H1 (cell line): Measurements from ENCODE around the gene VASP. TPM values are rescaled to one million over a fixed set of nuclear protein-coding genes. Genes with fewer than 3 reads are reported as not detected.
A peak's percentile ranks its signal among the peaks of the same experiment; 100 is the strongest.

Source experiments
- CTCF ChIA-PET: fragments of 300-600 bp; sonication (Branson Sonifier 250); formaldehyde crosslinking; loops from one replicate; lab custom pipeline; 2021; ENCODE audit not compliant: partially characterized antibody; lab: Charles Lee
- POLR2A ChIA-PET: fragments of 300-600 bp; sonication (Branson Sonifier 250); formaldehyde crosslinking; loops from one replicate; lab custom pipeline; 2021; ENCODE audit warnings: inconsistent platforms; ENCODE audit not compliant: partially characterized antibody; lab: Charles Lee
- DNase-seq, 2 experiments: peaks; one replicate each; pipeline versions ENCODE4 v3.0.0 to v3.0.0-alpha.2; 2010 to 2022; ENCODE audit warnings: low spot score in 2 of 2, low read depth in 1 of 2, mixed read lengths in 1 of 2
- FAIRE-seq: peaks from 2 replicates; lab custom pipeline; 2011; peaks lifted over from hg19 to GRCh38; lab: Jason Lieb, UNC
- H2AFZ ChIP-seq: 2 replicates; pipeline ENCODE4 v1.8.1; 2012; ENCODE audit warnings: low read length, inconsistent platforms
- H2AK5ac ChIP-seq: 2 replicates; pipeline ENCODE4 v1.6.1; 2013; ENCODE audit warnings: low read depth, low read length
- H2BK120ac ChIP-seq: replicated peaks from 2 replicates; pipeline ENCODE3; 2013; ENCODE audit warnings: low read depth, low read length, inconsistent platforms
- H2BK12ac ChIP-seq: 2 replicates; pipeline ENCODE4 v1.6.1; 2013; ENCODE audit warnings: low read depth, low read length
- H2BK15ac ChIP-seq: 2 replicates; pipeline ENCODE4 v1.6.1; 2013; ENCODE audit warnings: low read length
- H2BK20ac ChIP-seq: 2 replicates; pipeline ENCODE4 v1.6.1; 2013; ENCODE audit warnings: low read length
- H2BK5ac ChIP-seq: 2 replicates; pipeline ENCODE4 v1.6.1; 2013; ENCODE audit warnings: low read depth, low read length
- H3K14ac ChIP-seq: 2 replicates; pipeline ENCODE4 v1.6.1; 2013; ENCODE audit warnings: inconsistent platforms; ENCODE audit not compliant: insufficient read length
- H3K18ac ChIP-seq: 2 replicates; pipeline ENCODE4 v1.6.1; 2013; ENCODE audit warnings: low read length; ENCODE audit errors: extremely low read depth
- H3K23ac ChIP-seq: 2 replicates; pipeline ENCODE4 v1.6.1; 2013; ENCODE audit warnings: inconsistent platforms; ENCODE audit not compliant: insufficient read length
- H3K23me2 ChIP-seq: 2 replicates; pipeline ENCODE4 v1.6.1; 2013; ENCODE audit warnings: low read depth, low read length
- H3K27ac ChIP-seq: 2 replicates; pipeline ENCODE4 v1.6.1; 2011; ENCODE audit warnings: low read depth, low read length, inconsistent platforms
- H3K27me3 ChIP-seq, 4 experiments: replicated peaks in 1 of 4; 1 replicate in 1 of 4; 2 replicates in 3 of 4; pipeline versions ENCODE4 v1.6.1 to v1.8.1; 2011 to 2013; ENCODE audit warnings: low read length in 3 of 4, mild to moderate bottlenecking in 3 of 4, inconsistent platforms in 2 of 4, mixed read lengths in 2 of 4, moderate library complexity in 1 of 4; ENCODE audit not compliant: control insufficient read depth in 3 of 4, insufficient read depth in 3 of 4; ENCODE audit errors: extremely low read depth in 1 of 4
- H3K36me3 ChIP-seq, 4 experiments: 2 replicates each; pipeline versions ENCODE4 v1.6.1 to v1.8.1; 2011 to 2013; ENCODE audit warnings: mild to moderate bottlenecking in 4 of 4, low read length in 3 of 4, moderate library complexity in 2 of 4, control low read depth in 1 of 4, inconsistent platforms in 1 of 4; ENCODE audit not compliant: insufficient read depth in 4 of 4, control insufficient read depth in 2 of 4
- H3K4ac ChIP-seq: replicated peaks from 2 replicates; pipeline ENCODE3; 2013; ENCODE audit warnings: low read length, low read depth, mixed read lengths, inconsistent platforms; ENCODE audit not compliant: insufficient read length
- H3K4me1 ChIP-seq, 4 experiments: replicated peaks in 1 of 4; 1 replicate in 1 of 4; 2 replicates in 3 of 4; pipeline versions ENCODE4 v1.6.1 to v1.8.1; 2011 to 2013; ENCODE audit warnings: low read length in 3 of 4, inconsistent platforms in 2 of 4, mixed read lengths in 1 of 4; ENCODE audit not compliant: insufficient read depth in 4 of 4, control insufficient read depth in 3 of 4
- H3K4me2 ChIP-seq, 2 experiments: 2 replicates each; pipeline versions ENCODE4 v1.6.1 to v1.8.1; 2011 to 2013; ENCODE audit warnings: low read depth in 2 of 2, low read length in 2 of 2, control low read depth in 1 of 2, inconsistent platforms in 1 of 2, mild to moderate bottlenecking in 1 of 2; ENCODE audit not compliant: insufficient read depth in 1 of 2
- H3K4me3 ChIP-seq, 4 experiments: fragments of 200-600, 300-600 bp in 1 of 4; sonication (generic), shearing (Covaris generic), sonication (Bioruptor Twin) in 1 of 4; 2 replicates each; pipeline versions ENCODE4 v1.5.1 to v1.8.1; 2011 to 2016; ENCODE audit warnings: low read length in 4 of 4, low read depth in 3 of 4, control low read depth in 2 of 4, inconsistent platforms in 2 of 4, mild to moderate bottlenecking in 2 of 4, mixed read lengths in 1 of 4, moderate library complexity in 1 of 4; ENCODE audit not compliant: insufficient read depth in 2 of 4; ENCODE audit errors: extremely low read depth in 1 of 4
- H3K56ac ChIP-seq: replicated peaks from 2 replicates; pipeline ENCODE3; 2013; ENCODE audit warnings: low read depth, mild to moderate bottlenecking, mixed read lengths, low read length, inconsistent platforms; ENCODE audit not compliant: insufficient read length
- H3K79me1 ChIP-seq: 2 replicates; pipeline ENCODE4 v1.6.1; 2013; ENCODE audit warnings: low read depth, low read length, control low read depth
- H3K79me2 ChIP-seq, 2 experiments: 2 replicates each; pipeline versions ENCODE4 v1.6.1 to v1.8.1; 2012 to 2013; ENCODE audit warnings: low read length in 2 of 2, mild to moderate bottlenecking in 2 of 2, inconsistent platforms in 1 of 2; ENCODE audit not compliant: insufficient read depth in 2 of 2, control insufficient read depth in 1 of 2
- H3K9ac ChIP-seq, 4 experiments: replicated peaks in 1 of 4; 1 replicate in 1 of 4; 2 replicates in 3 of 4; pipeline versions ENCODE4 v1.6.1 to v1.8.1; 2011 to 2013; ENCODE audit warnings: low read depth in 3 of 4, low read length in 3 of 4, control low read depth in 2 of 4, mild to moderate bottlenecking in 2 of 4, moderate library complexity in 2 of 4, inconsistent platforms in 1 of 4; ENCODE audit errors: extremely low read depth in 1 of 4
- H3K9me3 ChIP-seq, 2 experiments: 2 replicates each; pipeline versions ENCODE4 v1.6.1 to v1.8.1; 2012 to 2013; ENCODE audit warnings: mild to moderate bottlenecking in 2 of 2, moderate library complexity in 2 of 2, control low read depth in 1 of 2, inconsistent platforms in 1 of 2, low read depth in 1 of 2, low read length in 1 of 2, mixed read lengths in 1 of 2; ENCODE audit not compliant: insufficient read depth in 2 of 2
- H4K20me1 ChIP-seq, 2 experiments: replicated peaks in 1 of 2; 2 replicates each; pipeline versions ENCODE3 to v1.8.1; 2011 to 2013; ENCODE audit warnings: inconsistent platforms in 2 of 2, low read length in 2 of 2, mild to moderate bottlenecking in 1 of 2; ENCODE audit not compliant: insufficient read depth in 2 of 2, control insufficient read depth in 1 of 2
- H4K5ac ChIP-seq: 2 replicates; pipeline ENCODE4 v1.6.1; 2013; ENCODE audit warnings: low read length, low read depth, mixed read lengths, inconsistent platforms; ENCODE audit not compliant: insufficient read length
- H4K8ac ChIP-seq: 2 replicates; pipeline ENCODE4 v1.8.0; 2013; ENCODE audit warnings: mild to moderate bottlenecking, moderate library complexity, low read length, inconsistent platforms; ENCODE audit not compliant: insufficient read depth; ENCODE audit errors: extremely low read depth
- H4K91ac ChIP-seq: replicated peaks from 2 replicates; pipeline ENCODE3; 2013; ENCODE audit warnings: low read length, mixed read lengths, inconsistent platforms; ENCODE audit not compliant: insufficient read length
- ATF3 ChIP-seq: IDR thresholded peaks from 2 replicates; pipeline ENCODE4 v1.6.1; 2011; ENCODE audit warnings: low read depth, mild to moderate bottlenecking, low read length; ENCODE audit not compliant: insufficient read depth
- CREB1 ChIP-seq: IDR thresholded peaks from 2 replicates; pipeline ENCODE4 v1.6.1; 2012; ENCODE audit warnings: inconsistent platforms
- CTCF ChIP-seq, 3 experiments: IDR thresholded peaks; 1 replicate in 2 of 3; 2 replicates in 1 of 3; pipeline versions ENCODE4 v1.5.1 to v1.6.1; 2011; ENCODE audit warnings: low read length in 3 of 3, mild to moderate bottlenecking in 3 of 3, inconsistent platforms in 2 of 3, low read depth in 1 of 3, moderate library complexity in 1 of 3; ENCODE audit not compliant: insufficient read depth in 1 of 3; ENCODE audit errors: control extremely low read depth in 1 of 3
- GTF2F1 ChIP-seq: IDR thresholded peaks from 2 replicates; pipeline ENCODE4 v1.6.1; 2012; ENCODE audit warnings: low read depth, low read length, improper control_type of control experiment, borderline replicate concordance
- KDM4A ChIP-seq: IDR thresholded peaks from one replicate; pipeline ENCODE4 v1.7.1; 2012; ENCODE audit warnings: low read depth, mild to moderate bottlenecking, moderate library complexity, low read length, inconsistent platforms; ENCODE audit not compliant: severe bottlenecking
- RAD21 ChIP-seq, 2 experiments: IDR thresholded peaks in 1 of 2; conservative IDR thresholded peaks in 1 of 2; 2 replicates each; pipeline ENCODE4 v1.6.1; 2011; ENCODE audit warnings: low read depth in 2 of 2, low read length in 2 of 2, improper control_type of control experiment in 1 of 2, inconsistent platforms in 1 of 2, mild to moderate bottlenecking in 1 of 2, moderate library complexity in 1 of 2
- SAP30 ChIP-seq: fragments of 300-600 bp; sonication (generic); IDR thresholded peaks from 2 replicates; pipeline ENCODE4 v1.7.1; 2012; ENCODE audit warnings: low read length, moderate library complexity, mild to moderate bottlenecking, inconsistent platforms; ENCODE audit not compliant: insufficient read depth, insufficient replicate concordance
- ZNF274 ChIP-seq: IDR thresholded peaks from 2 replicates; pipeline ENCODE4 v1.7.0; 2012; ENCODE audit warnings: low read length, borderline replicate concordance; ENCODE audit errors: extremely low read depth
- WGBS, 2 experiments: shearing (Covaris generic) in 1 of 2; methylation state at CpG; one replicate each; pipeline versions ENCODE4 v1.1.6 to v1.1.7; 2013 to 2015; ENCODE audit warnings: low lambda C conversion rate in 2 of 2, mixed read lengths in 2 of 2, inconsistent platforms in 1 of 2, low coverage in 1 of 2, missing lambda C conversion rate in 1 of 2; ENCODE audit not compliant: insufficient replicate concordance in 2 of 2, insufficient coverage in 1 of 2, insufficient read length in 1 of 2; ENCODE audit errors: extremely low coverage in 1 of 2, missing lambda C conversion rate in 1 of 2; 5-methylcytosine and 5-hydroxymethylcytosine counted together
- polyA plus RNA-seq, 7 experiments: library from polyadenylated mRNA; depleted of rRNA in 3 of 7; stranded (reverse) in 5 of 7; unstranded in 2 of 7; fragments of >200 nt in 5 of 7; fragments of 200-250 nt in 2 of 7; gene quantifications; 1 replicate in 5 of 7; 2 replicates in 1 of 7; 4 replicates in 1 of 7; pipeline versions ENCODE4 v1.2.1 to v1.2.3, GENCODE V29; 2011 to 2013; ENCODE audit warnings: missing spikeins in 2 of 7, mixed read lengths in 2 of 7
- total RNA-seq: library from RNA; stranded (reverse); fragmentation: NEBNext Ultra II Directional; extraction: Animal tissue kit (Norgen Biotek cat#: 25700); gene quantifications from 2 replicates; pipeline ENCODE4 v1.2.1, GENCODE V29; 2021

VASP gene
- total and polyA plus RNA-seq, 2 of the 8 experiments (the other 6 are each of a cell fraction or from before 2014, with no cell fraction given), result 89.7 to 135 TPM

GRCh38 chr19:45468159-45468651, 39.1 kb upstream of the VASP start:
- no peak overlapping the region for H3K14ac ChIP-seq
- ChIA-PET POLR2A (interaction anchor here (0.8 to 4.4 kb wide), 28 partner anchors 10 to 201 kb away, joined by 3 to 52 read pairs (median 5); partner anchors contain the start of genes ERCC1, PPM1N, PPP1R13L and RTN2), CTCF (interaction anchor here (0.6 to 32.9 kb wide), 13 partner anchors 10 to 249 kb away, joined by 3 to 760 read pairs (median 5); partner anchors contain the start of genes ERCC1 and RTN2)
- DNase-seq (peak in 1 of 2 experiments; percentile 67), FAIRE-seq (no peak)
- no peaks in the 10 kb centered on the region for H3K9me3 ChIP-seq
- no peak overlapping the region for H2AFZ ChIP-seq
- WGBS, 2 experiments, result 6% methylated on average over 31 of the region's 31 CpGs; no CpG with 5 or more reads in 1 of the 2 experiments
- H3K56ac ChIP-seq, result no peak overlapping the region
- H2BK15ac ChIP-seq, result no peak overlapping the region
- peak overlapping the region; percentile 92; the same call in 1 of the 2 replicates for H2BK12ac ChIP-seq
- peaks cover 0 to 15% (median 9%) of the 10 kb centered on the region in 4 experiments; a peak in 6 of 7 replicates for H3K4me1 ChIP-seq
- peak overlapping the region in 3 of 4 experiments; percentile 51 to 92 (median 85); a peak in 5 of 7 replicates for H3K9ac ChIP-seq
- no peak overlapping the region for H2BK120ac ChIP-seq
- peak overlapping the region; percentile 96; the same call in 1 of the 2 replicates for H3K27ac ChIP-seq
- H3K4ac ChIP-seq, result no peak overlapping the region
- no peak overlapping the region; the same call in 1 of the 2 replicates for H2BK5ac ChIP-seq
- no peak overlapping the region for H2BK20ac ChIP-seq
- peak overlapping the region; percentile 72 to 97 for H3K4me2 ChIP-seq
- no peaks in the 10 kb centered on the region for H3K79me1 ChIP-seq
- peaks cover 0 to 3% of the 10 kb centered on the region in 2 experiments for H4K20me1 ChIP-seq
- H3K36me3 ChIP-seq, result no peaks in the 10 kb centered on the region
- H3K23ac ChIP-seq, result no peak overlapping the region
- H3K27me3 ChIP-seq, result peaks cover 0 to 19% (median 15%) of the 10 kb centered on the region in 4 experiments; a peak in 4 of 7 replicates
- peak overlapping the region; percentile 93; the same call in 1 of the 2 replicates for H4K8ac ChIP-seq
- peak overlapping the region; percentile 48 to 95 (median 73); a peak in 7 of 8 replicates for H3K4me3 ChIP-seq
- H4K5ac ChIP-seq, result no peak overlapping the region
- H4K91ac ChIP-seq, result no peak overlapping the region
- H3K79me2 ChIP-seq, result no peaks in the 10 kb centered on the region
- no peak overlapping the region for H3K18ac ChIP-seq
- no peak overlapping the region for H2AK5ac ChIP-seq
- H3K23me2 ChIP-seq, result peaks cover 24% of the 10 kb centered on the region; the same call in 1 of the 2 replicates
- TF ChIP-seq CREB1 (no peak), SAP30 (no peak), ZNF274 (no peak), RAD21 (IDR thresholded peaks at IDR 0.05 in 1 of 2, conservative IDR thresholded peaks at IDR 0.05 in 1 of 2; ENCODE audit: low read depth in 2 of 2, low read length in 2 of 2) (no peak), ATF3 (no peak), KDM4A (no peak), CTCF (IDR thresholded peaks at IDR 0.05; ENCODE audit: control extremely low read depth in 1 of 3, insufficient read depth in 1 of 3, low read depth in 1 of 3, low read length in 3 of 3) (peak in 1 of 3 experiments; percentile 14; a peak in 1 of 4 replicates), GTF2F1 (no peak)
